Psoas muscle (tissue), 8 donors: ENCODE data around the gene CAND2. TPM values are rescaled to one million over a fixed set of nuclear protein-coding genes. Genes with fewer than 3 reads are reported as not detected.

Source experiments
- ATAC-seq, 4 donors: fragments of 200-7000 bp; cut with Tn5 transposase; one replicate each; pipeline ENCODE4 v1.9.1; 2020; ENCODE audit warnings: moderate library complexity in 3 of 4, mild to moderate bottlenecking in 2 of 4
- DNase-seq, 2 donors: peaks; one replicate each; pipeline ENCODE4 v3.0.0-alpha.2; 2020
- H3K27ac ChIP-seq: fragments of 200-600 bp; one replicate; pipeline ENCODE4 v1.8.0; 2022
- H3K27me3 ChIP-seq, 3 donors: fragments of 200-600 bp in 1 of 3; one replicate each; pipeline versions ENCODE4 v1.6.1 to v1.8.0; 2013 to 2022; ENCODE audit warnings: low read length in 2 of 3, mild to moderate bottlenecking in 2 of 3, moderate library complexity in 1 of 3; ENCODE audit not compliant: insufficient read depth in 3 of 3
- H3K36me3 ChIP-seq, 2 donors: fragments of 200-600 bp in 1 of 2; one replicate each; pipeline versions ENCODE4 v1.6.1 to v1.8.0; 2013 to 2022; ENCODE audit warnings: low read depth in 1 of 2, mild to moderate bottlenecking in 1 of 2, moderate library complexity in 1 of 2; ENCODE audit not compliant: insufficient read depth in 1 of 2
- H3K4me1 ChIP-seq: fragments of 200-600 bp; one replicate; pipeline ENCODE4 v1.8.0; 2022
- H3K4me3 ChIP-seq: fragments of 200-600 bp; one replicate; pipeline ENCODE4 v1.8.0; 2022; ENCODE audit warnings: mild to moderate bottlenecking
- H3K9me3 ChIP-seq: fragments of 200-600 bp; one replicate; pipeline ENCODE4 v1.8.0; 2022
- CTCF ChIP-seq: fragments of 200-600 bp; IDR thresholded peaks from one replicate; pipeline ENCODE4 v1.8.0; 2022; ENCODE audit warnings: antibody characterized with exemption
- WGBS, 3 donors: extraction: QIAGEN DNeasy Blood & Tissue Kit; methylation state at CpG; one replicate each; pipeline versions ENCODE4 v1.1.6 to v1.1.7; 2013; 5-methylcytosine and 5-hydroxymethylcytosine counted together
- intact Hi-C, 2 donors: fragments of 100-400 bp; cut with DNase I; formaldehyde crosslinking; loops; one replicate each; pipeline versions ENCODE4 v1.11.0 to v1.14.2; 2022
- polyA plus RNA-seq, 3 donors: library from polyadenylated mRNA; stranded (reverse); fragments of 200-250 nt; gene quantifications; one replicate each; pipeline ENCODE4 v1.2.3, GENCODE V29; 2013
- total RNA-seq, 4 donors: library from RNA; stranded (reverse); fragmentation: NEBNext Ultra II Directional in 2 of 4; extraction: Animal tissue kit (Norgen Biotek cat#: 25700) in 2 of 4; gene quantifications; one replicate each; pipeline versions ENCODE4 v1.2.1 to v1.2.4, GENCODE V29; 2021 to 2023
- donor health status: healthy with polysubstance abuse.
- donor health status: DM: no; HTN: no; CAD: no; lungs with moderate emphysema.
- donor health status: Bipolar disorder and iron deficiency.
- donor health status: healthy.
- donor health status: DM: yes; HTN: yes; CAD: no.
- donor health status: DM: no; HTN: no; CAD: no.
- donor health status: DM: no; HTN: no; CAD: no.
- donor health status: DM: yes; HTN: yes; CAD: no.

The CAND2 gene
- total and polyA plus RNA-seq, 7 donors = 3.7 to 220 (median 128) TPM

GRCh38 chr3:12831301-12831866 lies 34.9 kb downstream of the CAND2 start:
- peaks cover 14% of the 10 kb centered on the region for H3K4me1 ChIP-seq
- 62 to 78% (median 62%) methylated on average over 5 of the region's 5 CpGs for WGBS, 3 donors
- H3K4me3 ChIP-seq = no peak overlapping the region
- ATAC-seq (no peak), DNase-seq (no peak)
- H3K36me3 ChIP-seq = peaks cover 26 to 100% of the 10 kb centered on the region in 2 donors
- H3K27me3 ChIP-seq = no peaks in the 10 kb centered on the region
- no peaks in the 10 kb centered on the region for H3K9me3 ChIP-seq
- no peak overlapping the region for H3K27ac ChIP-seq
- intact Hi-C loops = no loop called here
- no peak for TF ChIP-seq CTCF

DNA sequence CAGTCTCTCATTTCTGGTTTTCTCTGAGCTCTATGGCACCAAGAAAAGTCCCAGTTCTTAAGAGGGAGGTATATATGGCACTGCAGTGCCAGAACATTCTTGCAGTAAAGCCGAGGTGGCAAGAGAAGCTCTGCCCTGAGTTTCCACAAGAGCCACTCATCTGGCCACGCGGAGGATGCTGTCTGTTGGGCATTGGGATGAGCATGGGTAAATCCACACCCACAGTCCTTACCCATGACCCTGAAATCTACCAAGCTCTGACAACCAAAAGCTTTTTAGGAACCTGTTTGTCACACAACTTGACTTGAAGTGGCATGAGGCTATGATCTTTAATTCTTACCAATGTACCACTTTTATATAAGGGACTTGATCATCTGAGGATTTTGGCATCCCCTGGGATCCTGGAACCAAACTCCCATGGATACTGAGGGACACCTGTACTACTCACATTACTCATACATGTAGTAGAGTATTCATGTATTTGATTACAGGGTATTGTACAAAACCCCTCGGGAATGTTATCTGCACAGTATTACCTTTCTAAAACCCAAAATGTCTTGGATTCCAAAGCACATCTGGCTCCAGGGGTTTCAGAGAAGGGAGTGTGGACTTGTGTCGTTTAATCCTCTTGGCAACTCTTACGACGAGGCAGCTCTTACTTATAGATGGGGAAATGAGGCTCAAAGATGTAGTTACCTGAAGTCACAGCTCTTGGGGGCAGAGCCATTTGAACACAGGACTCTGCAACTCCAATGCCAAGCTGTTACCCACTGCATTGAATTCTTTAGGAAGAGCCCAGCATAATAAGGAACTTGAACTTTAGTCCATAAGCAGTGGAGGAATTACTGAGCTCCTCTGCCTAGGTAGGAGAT lies 36.1 kb downstream of the CAND2 start:
- WGBS, 3 donors = 58 to 72% (median 60%) methylated on average over 7 of the region's 7 CpGs
- no peak for DNase-seq
- H3K9me3 ChIP-seq = no peaks in the 10 kb centered on the region
- no peak overlapping the region for H3K4me3 ChIP-seq
- H3K4me1 ChIP-seq = peaks cover 19% of the 10 kb centered on the region
- peaks cover 25 to 100% of the 10 kb centered on the region in 2 donors for H3K36me3 ChIP-seq
- ATAC-seq = no peak
- no peak for TF ChIP-seq CTCF
- intact Hi-C loops = no loop called here
- no peak overlapping the region for H3K27ac ChIP-seq
- no peaks in the 10 kb centered on the region for H3K27me3 ChIP-seq

- ATAC-seq (peak in 2 of 4 donors; percentile 38 to 47), DNase-seq (no peak)
- peaks cover 29% of the 10 kb centered on the region for H3K4me1 ChIP-seq
- peaks cover 29 to 100% of the 10 kb centered on the region in 2 donors for H3K36me3 ChIP-seq
- H3K9me3 ChIP-seq = no peaks in the 10 kb centered on the region
- no peaks in the 10 kb centered on the region for H3K27me3 ChIP-seq
- no peak overlapping the region for H3K27ac ChIP-seq
- H3K4me3 ChIP-seq = no peak overlapping the region
- intact Hi-C loops = no loop called here
- no peak for TF ChIP-seq CTCF
- WGBS, 3 donors = 78 to 83% (median 79%) methylated on average over 13 of the region's 13 CpGs
These were observed 37.0 kb downstream of the CAND2 start for GRCh38 chr3:12833222-12834161.

DNA sequence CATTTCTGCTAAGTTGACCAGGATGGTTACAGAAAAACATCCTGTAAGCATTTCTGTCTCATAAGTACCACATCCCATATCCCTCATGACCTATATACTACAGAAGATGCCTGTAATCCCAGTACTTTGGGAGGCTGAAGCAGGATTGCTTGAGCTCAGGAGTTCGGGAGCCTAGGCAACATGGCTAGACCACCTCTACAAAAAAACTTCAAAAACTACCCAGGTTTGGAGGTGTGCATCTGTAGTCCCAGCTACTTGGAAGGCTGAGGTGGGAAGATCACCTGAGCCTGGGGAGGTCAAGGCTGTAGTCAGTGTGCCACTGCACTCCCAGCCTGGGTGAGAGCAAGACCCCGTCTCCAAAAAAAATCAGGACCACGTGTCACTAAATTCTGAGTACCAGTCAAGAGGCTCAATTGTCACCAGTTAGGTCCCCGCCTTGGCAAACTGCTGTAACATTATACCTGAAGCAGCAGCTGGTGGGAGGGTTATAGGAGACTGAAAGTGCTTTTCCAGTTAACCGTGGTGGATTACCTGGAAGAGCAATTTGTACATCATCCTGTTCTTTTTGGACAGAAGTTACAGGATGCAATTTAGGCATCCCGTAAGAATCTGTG lies 38.7 kb downstream of the CAND2 start:
- Histone ChIP-seq H3K9me3 (no peaks in the 10 kb centered on the region), H3K36me3 (peaks cover 41 to 100% of the 10 kb centered on the region in 2 donors), H3K4me3 (no peak overlapping the region), H3K27ac (no peak overlapping the region), H3K4me1 (peaks cover 45% of the 10 kb centered on the region), H3K27me3 (no peaks in the 10 kb centered on the region)
- intact Hi-C loops = no loop called here
- WGBS, 3 donors = 32 to 52% (median 35%) methylated on average over 6 of the region's 6 CpGs
- ATAC-seq (no peak), DNase-seq (no peak)
- TF ChIP-seq CTCF = no peak
